GM18951 (cell line): ENCODE measurements around the gene TSPAN14.
"Not testable (repeated sequence)": the region's sequence is repeated elsewhere in the genome, so short reads cannot be mapped to it uniquely, and the experiment has no call there.

Experiments
- POLR2A ChIP-seq: IDR thresholded peaks from 4 replicates; pipeline ENCODE4 v1.6.1; 2011; ENCODE audit warnings: mild to moderate bottlenecking; ENCODE audit not compliant: insufficient read length, insufficient read depth; ENCODE audit errors: extremely low read depth
- in situ Hi-C: fragments of 300-500 bp; cut with MboI; formaldehyde crosslinking; loops from one replicate; pipeline ENCODE4 v1.12.0; 2022; ENCODE audit warnings: low sequenced_read_pairs, mixed read lengths, inconsistent platforms; ENCODE audit not compliant: unreplicated experiment

The TSPAN14 gene

GRCh38 chr10:80473096-80473657 is 19.1 kb downstream of the TSPAN14 start:
- TF ChIP-seq POLR2A: no peak
- in situ Hi-C loops: no loop called here

GRCh38 chr10:80473692-80474596 is 19.8 kb downstream of the TSPAN14 start:
- no peak for TF ChIP-seq POLR2A
- in situ Hi-C loops: no loop called here

DNA sequence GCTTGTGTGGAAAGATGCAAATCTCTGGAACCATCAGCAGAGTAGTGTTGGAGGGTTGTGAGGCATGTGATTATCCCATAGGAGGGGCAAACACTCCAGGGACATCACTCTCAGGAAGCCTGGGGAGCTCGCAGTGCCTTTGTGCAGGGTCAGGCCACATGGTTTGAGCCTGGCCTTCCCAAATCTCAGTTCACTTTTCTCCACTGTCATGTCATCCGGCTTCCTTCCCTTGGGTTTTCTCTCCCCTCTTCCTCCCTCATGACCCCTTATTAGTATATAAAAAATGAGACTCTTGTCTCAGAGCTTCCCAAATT is 20.4 kb downstream of the TSPAN14 start:
- no peak for TF ChIP-seq POLR2A
- in situ Hi-C loops: no loop called here

DNA sequence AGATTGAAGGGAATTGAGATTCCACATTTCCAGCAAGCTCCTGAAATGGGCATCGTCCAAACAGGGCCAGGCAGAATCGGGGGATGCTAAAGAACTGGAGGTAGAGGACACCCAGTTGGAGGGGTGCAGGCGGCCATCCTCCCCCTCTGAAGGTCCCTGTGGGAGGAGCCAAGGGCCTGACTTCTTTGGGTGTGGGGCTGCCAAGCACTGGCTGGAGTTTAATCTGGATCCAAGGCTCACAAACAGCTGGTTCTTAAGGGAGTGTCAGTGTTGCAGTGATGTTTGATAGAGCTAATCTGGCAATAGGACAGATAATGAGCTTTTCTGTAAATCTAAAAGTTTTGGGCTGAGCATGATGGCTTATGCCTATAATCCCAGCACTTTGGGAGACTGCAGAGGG is 20.8 kb downstream of the TSPAN14 start:
- no peak for TF ChIP-seq POLR2A
- in situ Hi-C loops: no loop called here

GRCh38 chr10:80475641-80476040 is 21.5 kb downstream of the TSPAN14 start:
- in situ Hi-C loops: not testable (repeated sequence)

- in situ Hi-C loops: no loop called here
- no peak for TF ChIP-seq POLR2A
Observed at GRCh38 chr10:80476685-80477084, 22.6 kb downstream of the TSPAN14 start.

- in situ Hi-C loops: no loop called here
- TF ChIP-seq POLR2A: no peak
Observed at GRCh38 chr10:80477813-80478212, 23.7 kb downstream of the TSPAN14 start.

GRCh38 chr10:80480373-80480772 is 26.3 kb downstream of the TSPAN14 start:
- in situ Hi-C loops: not testable (repeated sequence)

GRCh38 chr10:80480852-80481251 is 26.7 kb downstream of the TSPAN14 start:
- in situ Hi-C loops: no loop called here
- no peak for TF ChIP-seq POLR2A

DNA sequence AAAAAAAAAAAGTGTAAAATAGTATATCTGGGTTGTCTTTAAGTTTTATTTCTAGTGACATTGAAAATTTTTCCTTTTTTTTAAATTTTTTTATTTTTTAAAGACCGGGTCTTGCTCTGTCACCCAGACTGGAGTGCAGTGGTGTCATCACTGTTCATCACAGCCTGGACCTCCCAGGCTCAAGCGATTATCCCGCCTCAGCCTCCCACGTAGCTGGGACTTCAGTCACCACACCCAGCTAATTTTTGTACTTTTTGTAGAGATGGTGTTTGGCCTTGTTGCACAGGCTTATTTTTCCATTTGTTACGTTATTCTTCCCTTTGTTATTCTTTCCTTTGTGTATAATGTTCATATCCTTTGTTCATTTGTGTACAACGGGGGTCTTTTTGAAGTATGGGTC is 30.1 kb downstream of the TSPAN14 start:
- TF ChIP-seq POLR2A: no peak
- in situ Hi-C loops: no loop called here

DNA sequence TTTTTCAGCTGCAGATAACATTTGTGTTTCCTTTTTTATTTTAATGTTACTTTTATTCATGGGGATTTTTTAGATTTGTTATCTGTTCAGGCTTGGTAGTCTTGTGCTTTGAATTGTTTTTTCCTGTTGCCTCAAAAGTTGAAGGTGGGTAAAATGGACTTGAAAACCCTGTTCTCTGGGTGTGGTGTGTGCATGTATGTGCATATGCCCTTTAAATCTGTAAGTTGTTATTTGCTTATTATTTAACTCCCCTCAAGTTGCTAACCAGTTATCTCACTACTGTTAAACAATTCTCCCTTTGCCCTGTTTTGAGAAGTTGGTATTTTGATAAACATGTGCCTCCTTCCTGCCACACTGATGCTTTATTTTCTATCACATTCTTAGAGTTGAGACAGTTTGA is 30.6 kb downstream of the TSPAN14 start:
- TF ChIP-seq POLR2A: no peak
- in situ Hi-C loops: no loop called here

DNA sequence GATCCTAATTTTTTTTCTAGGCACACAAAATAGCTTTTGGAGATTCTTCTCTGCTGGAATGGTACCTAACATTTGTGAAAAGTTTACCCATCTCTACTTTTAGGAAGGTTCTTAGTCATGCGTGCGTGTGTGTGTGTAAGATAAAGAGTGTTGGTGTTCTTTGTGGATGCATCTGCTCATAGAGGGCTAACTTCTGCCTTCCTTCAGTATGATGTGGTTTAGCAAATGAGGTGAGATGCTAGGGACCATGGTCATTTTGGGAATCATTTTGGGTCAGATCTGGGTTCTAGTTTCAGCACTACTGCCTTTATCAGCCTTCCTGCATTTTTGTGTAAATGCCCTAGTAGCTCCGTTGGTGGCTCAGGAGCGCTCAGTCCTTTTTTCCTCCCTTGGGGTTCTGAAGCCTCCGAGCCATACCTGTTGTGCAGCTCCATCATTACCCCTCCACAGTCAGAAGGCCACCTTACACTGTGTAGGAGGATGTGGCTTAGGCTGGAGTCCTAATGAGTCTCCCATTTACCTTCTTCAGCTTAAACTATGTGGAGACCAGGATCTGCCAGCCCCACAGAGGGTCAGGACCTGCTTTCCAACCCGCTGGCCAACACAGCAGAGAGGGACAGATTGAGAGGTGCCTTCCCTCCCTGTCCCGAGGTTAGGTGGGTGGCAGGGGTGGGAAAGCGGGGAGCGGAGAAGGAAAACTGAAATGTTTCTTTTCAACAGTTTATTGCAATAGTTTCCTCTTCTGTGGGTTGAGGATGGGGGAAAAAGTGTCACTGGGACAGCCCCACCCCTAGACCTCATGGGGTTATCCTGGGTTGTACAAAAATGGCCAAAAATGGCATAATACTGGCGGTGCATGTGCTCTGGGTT is 31.2 kb downstream of the TSPAN14 start:
- in situ Hi-C loops: no loop called here
- TF ChIP-seq POLR2A: no peak

- in situ Hi-C loops: no loop called here
- TF ChIP-seq POLR2A: no peak
Observed at GRCh38 chr10:80485946-80486764, 32.0 kb downstream of the TSPAN14 start.
